Small intestine (tissue), 16 donors: Measurements from ENCODE around the gene SLPI. TPM values are rescaled to one million over a fixed set of nuclear protein-coding genes. Genes with fewer than 3 reads are reported as not detected.

Experiments
- DNase-seq, 2 donors: peaks; one replicate each; pipeline versions ENCODE4 v3.0.0 to v3.0.0-alpha.2; 2013
- FAIRE-seq: peaks from 2 replicates; lab custom pipeline; 2012; peaks lifted over from hg19 to GRCh38; lab: Jason Lieb, UNC
- H3K27ac ChIP-seq, 3 donors: one replicate each; pipeline ENCODE4 v1.5.1; 2013; ENCODE audit warnings: low read length in 2 of 3, mild to moderate bottlenecking in 2 of 3, control low read depth in 1 of 3, inconsistent platforms in 1 of 3, low read depth in 1 of 3, moderate library complexity in 1 of 3
- H3K27me3 ChIP-seq, 3 donors: one replicate each; pipeline ENCODE4 v1.6.1; 2013; ENCODE audit warnings: low read length in 3 of 3, inconsistent platforms in 1 of 3; ENCODE audit not compliant: control insufficient read depth in 3 of 3, insufficient read depth in 3 of 3
- H3K36me3 ChIP-seq, 3 donors: one replicate each; pipeline ENCODE4 v1.6.1; 2013; ENCODE audit warnings: low read length in 3 of 3, inconsistent platforms in 1 of 3, low read depth in 1 of 3, mild to moderate bottlenecking in 1 of 3, moderate library complexity in 1 of 3; ENCODE audit not compliant: control insufficient read depth in 3 of 3, insufficient read depth in 2 of 3
- H3K4me1 ChIP-seq, 3 donors: one replicate each; pipeline ENCODE4 v1.6.1; 2013; ENCODE audit warnings: low read length in 2 of 3, inconsistent platforms in 1 of 3, low read depth in 1 of 3, mild to moderate bottlenecking in 1 of 3, moderate library complexity in 1 of 3; ENCODE audit not compliant: control insufficient read depth in 3 of 3, insufficient read depth in 2 of 3
- H3K4me3 ChIP-seq, 3 donors: one replicate each; pipeline ENCODE4 v1.5.1; 2013; ENCODE audit warnings: low read length in 3 of 3, control low read depth in 1 of 3, inconsistent platforms in 1 of 3, low read depth in 1 of 3, mild to moderate bottlenecking in 1 of 3, moderate library complexity in 1 of 3
- H3K9me3 ChIP-seq, 2 donors: one replicate each; pipeline ENCODE4 v1.6.1; 2013; ENCODE audit warnings: low read depth in 1 of 2, low read length in 1 of 2; ENCODE audit not compliant: control insufficient read depth in 2 of 2, insufficient read depth in 1 of 2
- WGBS, 3 donors: extraction: QIAGEN DNeasy Blood & Tissue Kit; methylation state at CpG; one replicate each; pipeline ENCODE4 v1.1.7; 2013; 5-methylcytosine and 5-hydroxymethylcytosine counted together
- long read RNA-seq, 10 donors: transcript quantifications; one replicate each; lab custom pipeline, GENCODE V29; 2026
- polyA plus RNA-seq, 4 donors: library from polyadenylated mRNA; stranded (reverse) in 3 of 4; unstranded in 1 of 4; fragments of 200-250 nt in 3 of 4; fragments of 120-200 nt in 1 of 4; gene quantifications; one replicate each; pipeline versions ENCODE4 v1.2.1 to v1.2.3, GENCODE V29; 2013
- donor health status: healthy with polysubstance abuse.
- donor health status: control.
- donor health status: control.
- donor health status: Bipolar disorder and iron deficiency.
- donor health status: healthy.

SLPI gene
- polyA plus RNA-seq = 10 to 100 TPM in 3 of 4 donors, not detected in 1; 11.2 to 87.6 (median 47.7) TPM
- long read RNA-seq, donor 1, transcript SLPI-201 (4 exons, 596 nt) = major isoform, 66 of 76 reads
- long read RNA-seq, donor 1, partial matches to known transcripts = 10 of 76 reads
- long read RNA-seq, donor 1, other reads (novel, unspliced or antisense) = 0 of 76 reads
- long read RNA-seq, donor 2, partial matches to known transcripts = 0 of 4 reads
- long read RNA-seq, donor 2, other reads (novel, unspliced or antisense) = 0 of 4 reads
- long read RNA-seq, donor 3, transcript SLPI-201 (4 exons, 596 nt) = major isoform, 18 of 18 reads
- long read RNA-seq, donor 3, partial matches to known transcripts = 0 of 18 reads
- long read RNA-seq, donor 3, other reads (novel, unspliced or antisense) = 0 of 18 reads
- long read RNA-seq, donor 4 = 0 reads
- long read RNA-seq, donor 5, transcript SLPI-201 (4 exons, 596 nt) = major isoform, 8 of 8 reads
- long read RNA-seq, donor 5, partial matches to known transcripts = 0 of 8 reads
- long read RNA-seq, donor 5, other reads (novel, unspliced or antisense) = 0 of 8 reads
- long read RNA-seq, donor 6, transcript SLPI-201 (4 exons, 596 nt) = major isoform, 13 of 13 reads
- long read RNA-seq, donor 6, partial matches to known transcripts = 0 of 13 reads
- long read RNA-seq, donor 6, other reads (novel, unspliced or antisense) = 0 of 13 reads
- long read RNA-seq, donor 7, partial matches to known transcripts = 0 of 3 reads
- long read RNA-seq, donor 7, other reads (novel, unspliced or antisense) = 0 of 3 reads
- long read RNA-seq, donor 8 = 0 reads
- long read RNA-seq, donor 9 = 0 reads
- long read RNA-seq, donor 10, transcript SLPI-201 (4 exons, 596 nt) = major isoform, 14 of 14 reads
- long read RNA-seq, donor 10, partial matches to known transcripts = 0 of 14 reads
- long read RNA-seq, donor 10, other reads (novel, unspliced or antisense) = 0 of 14 reads

- DNase-seq (peak; percentile 74 to 81), FAIRE-seq (no peak)
- WGBS, 3 donors = 32 to 33% (median 33%) methylated on average over 7 of the region's 7 CpGs
- H3K9me3 ChIP-seq = no peaks in the 10 kb centered on the region
- no peak within 1 kb of the TSS for H3K4me3 ChIP-seq
- H3K27ac ChIP-seq = peak within 1 kb of the TSS in 2 of 3 donors; percentile 45 to 68
- H3K27me3 ChIP-seq = peaks cover 0 to 11% (median 4%) of the 10 kb centered on the region in 3 donors
- peaks cover 0 to 12% (median 0%) of the 10 kb centered on the region in 3 donors for H3K4me1 ChIP-seq
- H3K36me3 ChIP-seq = no peaks in the 10 kb centered on the region
Measured at GRCh38 chr20:45254383-45255262, at the start of gene SLPI. TSS of gene SLPI (minus strand) at chr20:45254564. CDS start at chr20:45254543, 21 bp downstream.

DNA sequence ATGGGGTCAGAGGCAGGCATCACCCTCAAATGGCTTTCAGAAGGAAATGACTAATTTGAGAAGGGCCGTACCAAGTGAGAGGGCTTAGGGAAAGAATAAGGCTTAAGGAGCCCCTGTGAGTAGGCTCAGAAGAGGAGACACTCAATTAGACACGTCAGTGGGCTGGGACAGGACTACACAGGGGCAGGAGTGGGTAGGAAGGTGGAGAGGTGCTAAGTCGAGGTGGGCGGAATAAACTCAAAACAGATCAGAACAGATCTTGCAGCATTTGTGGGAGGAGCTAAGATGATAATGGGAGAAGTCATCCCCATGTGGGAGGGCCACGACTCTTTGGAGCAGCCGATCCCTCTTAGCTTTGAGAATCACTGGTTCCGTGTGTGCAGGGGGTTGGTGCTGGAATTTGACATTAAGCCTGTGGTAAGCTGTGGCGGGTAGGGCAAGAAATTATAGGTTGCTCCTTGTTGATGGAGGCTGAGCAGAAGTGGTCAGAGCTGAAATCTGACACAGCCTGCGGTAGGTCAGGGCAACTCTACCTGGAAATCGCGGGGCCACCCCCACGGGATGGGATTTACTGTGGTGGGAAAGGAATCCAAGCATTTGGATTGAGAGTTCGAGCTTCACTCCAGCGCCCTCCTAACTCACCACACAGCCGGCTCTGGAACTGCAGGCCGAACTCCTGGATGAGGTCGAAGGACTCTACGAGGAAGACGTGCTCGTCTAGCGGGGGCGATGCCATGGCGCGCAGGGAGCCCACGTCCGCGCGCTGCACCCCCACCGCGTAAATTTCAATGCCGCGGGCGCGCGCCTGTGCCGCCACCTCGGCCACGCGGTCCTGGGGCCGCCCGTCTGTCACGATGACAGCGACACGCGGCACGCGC, 49.5 kb upstream of the SLPI start:
- Histone ChIP-seq H3K9me3 (no peaks in the 10 kb centered on the region), H3K36me3 (no peaks in the 10 kb centered on the region), H3K27me3 (peaks cover 0 to 49% (median 11%) of the 10 kb centered on the region in 3 donors), H3K4me1 (no peaks in the 10 kb centered on the region), H3K4me3 (no peak overlapping the region), H3K27ac (no peak overlapping the region)
- WGBS, 3 donors = 46 to 63% (median 60%) methylated on average over 41 to 47 of the region's 47 CpGs
- FAIRE-seq (no peak), DNase-seq (no peak)

DNA sequence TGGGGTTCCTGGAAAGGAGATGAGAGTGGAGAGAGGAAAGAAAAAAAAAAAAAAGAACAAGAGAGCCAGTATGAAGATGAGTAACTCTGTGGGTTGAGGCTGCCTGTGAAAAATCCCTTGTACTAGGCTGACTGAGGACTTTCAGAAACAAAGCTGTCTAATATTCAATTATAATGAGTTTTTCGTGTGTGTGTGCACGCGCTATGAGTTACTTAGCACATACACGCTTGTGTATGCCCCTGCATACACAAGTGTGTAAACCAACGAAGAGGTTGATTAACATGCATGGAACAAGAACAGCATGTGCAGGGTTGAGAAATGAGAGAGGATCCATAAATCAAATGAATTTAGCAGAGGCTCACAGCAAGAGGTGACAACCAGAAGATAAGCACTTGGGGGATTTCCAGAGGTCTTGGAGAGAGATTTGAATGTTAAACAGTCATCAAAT, 47.5 kb upstream of the SLPI start:
- no peaks in the 10 kb centered on the region for H3K4me1 ChIP-seq
- no peak for FAIRE-seq

GRCh38 chr20:45300961-45301360, 46.6 kb upstream of the SLPI start:
- H3K27me3 ChIP-seq = peaks cover 0 to 35% (median 5%) of the 10 kb centered on the region in 3 donors
- no peak overlapping the region for H3K4me3 ChIP-seq
- no peaks in the 10 kb centered on the region for H3K36me3 ChIP-seq
- WGBS, 3 donors = 31 to 49% (median 31%) methylated on average over 4 of the region's 4 CpGs
- DNase-seq = peak in 1 of 2 donors; percentile 18
- no peaks in the 10 kb centered on the region for H3K4me1 ChIP-seq
- no peak overlapping the region for H3K27ac ChIP-seq
- FAIRE-seq = no peak
- H3K9me3 ChIP-seq = no peaks in the 10 kb centered on the region

More for the DNA sequence above, 47.5 kb upstream of the SLPI start:
- Histone ChIP-seq H3K36me3 (no peaks in the 10 kb centered on the region), H3K9me3 (no peaks in the 10 kb centered on the region), H3K27ac (no peak overlapping the region), H3K27me3 (peaks cover 0 to 40% (median 5%) of the 10 kb centered on the region in 3 donors), H3K4me3 (no peak overlapping the region)
- WGBS, 3 donors = 67 to 77% (median 69%) methylated on average over 5 of the region's 5 CpGs
- DNase-seq = no peak

DNA sequence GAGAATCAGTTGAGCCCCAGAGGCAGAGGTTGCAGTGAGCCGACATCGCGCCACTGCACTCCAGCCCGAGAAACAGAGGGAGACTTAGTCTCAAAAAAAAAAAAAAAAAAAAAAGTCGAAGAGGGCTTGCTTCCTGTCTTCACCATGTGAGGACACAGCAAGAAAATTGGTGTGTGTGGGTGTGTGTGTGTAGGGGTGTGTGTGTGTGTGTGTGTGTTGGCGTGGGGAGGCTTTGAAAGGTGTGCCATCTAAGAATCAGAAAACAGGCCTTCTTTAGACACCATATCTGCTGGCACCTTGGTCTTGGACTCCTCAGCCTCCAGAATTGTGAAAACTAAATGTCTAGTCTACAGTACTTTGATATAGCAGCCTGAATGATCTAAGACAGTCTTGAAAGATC, 45.4 kb upstream of the SLPI start:
- H3K36me3 ChIP-seq = no peaks in the 10 kb centered on the region
- H3K27me3 ChIP-seq = peaks cover 0 to 26% (median 5%) of the 10 kb centered on the region in 3 donors
- WGBS, 3 donors = 86 to 93% (median 89%) methylated on average over 6 of the region's 6 CpGs
- H3K9me3 ChIP-seq = peaks cover 0 to under 1% of the 10 kb centered on the region in 2 donors
- no peaks in the 10 kb centered on the region for H3K4me1 ChIP-seq
- DNase-seq = no peak
- no peak overlapping the region for H3K4me3 ChIP-seq
- no peak for FAIRE-seq
- no peak overlapping the region for H3K27ac ChIP-seq

DNA sequence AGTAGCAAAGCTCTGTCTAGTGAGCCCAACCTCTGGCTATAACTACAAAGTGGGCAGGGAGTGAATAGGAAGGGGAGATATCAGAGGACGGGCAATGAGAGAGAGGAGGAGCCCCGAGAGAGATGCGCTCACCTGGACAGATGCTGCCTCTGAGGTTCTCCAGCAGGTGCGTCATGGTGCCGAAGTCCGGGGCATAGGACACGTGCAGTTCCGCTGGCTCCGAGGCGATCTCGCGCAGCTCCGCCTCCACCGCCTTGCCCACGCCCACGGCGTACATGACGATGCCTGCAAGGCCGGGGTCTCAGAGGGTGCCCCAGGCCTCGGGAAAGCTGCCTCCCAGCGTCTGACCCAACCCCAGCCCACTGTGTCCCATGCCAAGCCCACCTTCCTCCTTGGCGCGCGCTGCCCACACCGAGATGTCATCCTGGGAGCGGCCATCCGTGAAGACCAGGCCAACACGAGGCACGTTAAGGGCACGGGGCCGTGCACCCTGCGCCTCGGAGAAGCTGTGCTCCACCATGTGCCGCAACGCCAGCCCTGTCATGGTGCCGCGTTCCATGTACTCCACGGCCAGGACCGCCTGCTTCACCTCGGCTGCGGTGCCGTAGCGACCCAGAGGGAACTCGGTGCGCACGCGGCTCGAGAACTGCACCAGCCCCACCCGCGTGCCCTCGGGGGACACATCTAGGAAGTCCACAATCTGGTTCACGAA, 43.6 kb upstream of the SLPI start:
- Histone ChIP-seq H3K36me3 (no peaks in the 10 kb centered on the region), H3K27ac (no peak overlapping the region), H3K4me3 (no peak overlapping the region), H3K4me1 (peaks cover 0 to 3% (median 0%) of the 10 kb centered on the region in 3 donors), H3K9me3 (peaks cover 0 to 4% of the 10 kb centered on the region in 2 donors), H3K27me3 (peaks cover 0 to 26% (median 3%) of the 10 kb centered on the region in 3 donors)
- no peak for FAIRE-seq
- peak in 1 of 2 donors; percentile 39 for DNase-seq
- WGBS, 3 donors = 70 to 90% (median 75%) methylated on average over 50 to 52 of the region's 52 CpGs

DNA sequence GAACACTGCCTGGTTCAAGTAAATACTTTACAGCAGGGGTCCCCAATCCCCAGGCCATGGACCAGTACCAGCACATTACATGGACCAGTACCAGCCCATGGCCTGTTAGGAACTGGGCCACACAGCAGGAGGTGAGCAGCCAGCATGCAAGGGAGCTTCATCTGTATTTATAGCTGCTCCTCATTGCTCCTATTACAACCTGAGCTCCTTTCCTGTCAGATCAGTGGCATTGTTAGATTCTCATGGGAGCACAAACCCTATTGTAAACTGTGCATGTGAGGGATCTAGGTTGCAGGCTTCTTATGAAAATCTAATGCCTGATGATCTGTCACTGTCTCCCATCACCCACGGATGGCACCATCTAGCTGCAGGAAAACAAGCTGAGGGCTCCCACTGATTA, 40.3 kb upstream of the SLPI start:
- H3K4me1 ChIP-seq = peaks cover 0 to 3% (median 0%) of the 10 kb centered on the region in 3 donors
- H3K27ac ChIP-seq = no peak overlapping the region
- H3K36me3 ChIP-seq = no peaks in the 10 kb centered on the region
- FAIRE-seq (no peak), DNase-seq (no peak)
- H3K27me3 ChIP-seq = peaks cover 0 to 32% (median 3%) of the 10 kb centered on the region in 3 donors
- WGBS, 3 donors = 87 to 97% (median 88%) methylated on average over 1 of the region's 1 CpG
- H3K9me3 ChIP-seq = peaks cover 0 to 4% of the 10 kb centered on the region in 2 donors
- H3K4me3 ChIP-seq = no peak overlapping the region
